ENCODE results near the gene KRT5. TPM values are rescaled to one million over a fixed set of nuclear protein-coding genes. Genes with fewer than 3 reads are reported as not detected.

KRT5 gene
- total and polyA plus RNA-seq, 2 of the 13 experiments (the other 11 are each of a cell fraction or from before 2014, with no cell fraction given) = 0.08 TPM; not detected in 1

DNA sequence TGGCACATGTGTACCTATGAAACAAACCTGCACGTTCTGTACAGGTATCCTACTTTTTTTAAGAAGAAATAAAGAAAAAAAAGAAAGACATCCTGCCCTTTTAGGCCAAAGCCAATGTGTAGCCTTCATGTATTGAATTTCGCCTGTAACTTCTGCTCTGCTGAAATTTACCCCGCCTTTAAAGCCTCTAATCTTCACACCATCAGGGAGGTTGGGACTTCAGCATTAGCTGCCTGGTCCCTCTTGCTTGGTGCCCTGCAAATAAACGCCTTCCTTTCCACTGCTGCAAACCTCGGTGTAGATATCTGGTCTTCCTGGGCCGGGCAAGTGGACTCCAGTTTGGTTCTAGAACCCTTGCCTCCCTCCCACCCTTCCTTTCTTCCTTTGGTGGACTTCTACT, 35.4 kb upstream of the KRT5 start:
- FAIRE-seq = no peak
- Histone ChIP-seq H3K27me3 (ENCODE audit: control insufficient read depth in 1 of 2, insufficient read depth in 2 of 2, low read length in 2 of 2) (peaks cover 1 to 52% of the 10 kb centered on the region in 2 experiments; a peak in 3 of 5 replicates), H3K9me3 (ENCODE audit: low read length) (no peaks in the 10 kb centered on the region), H3K79me2 (ENCODE audit: insufficient read depth, low read length) (no peaks in the 10 kb centered on the region), H3K4me3 (replicated peaks in 1 of 3; ENCODE audit: insufficient read depth in 1 of 3, low read depth in 2 of 3, low read length in 3 of 3) (no peak overlapping the region), H3K9ac (ENCODE audit: insufficient read depth, low read depth, low read length) (no peak overlapping the region), H4K20me1 (ENCODE audit: insufficient read depth, low read length) (no peaks in the 10 kb centered on the region), H3K36me3 (replicated peaks in 1 of 2; ENCODE audit: control insufficient read depth in 1 of 2, insufficient read depth in 2 of 2, low read length in 2 of 2) (no peaks in the 10 kb centered on the region), H3K27ac (ENCODE audit: extremely low read length, insufficient read depth, low read length) (no peak overlapping the region), H2AFZ (ENCODE audit: low read length) (no peak overlapping the region), H3K4me1 (ENCODE audit: insufficient read depth, low read length) (no peaks in the 10 kb centered on the region), H3K4me2 (ENCODE audit: low read depth, low read length) (no peak overlapping the region)
- ATAC-seq = no peak
- TF ChIP-seq FLYWCH1 (CRISPR knock-in tag; IDR thresholded peaks at IDR 0.05) (no peak), ZNF713 (CRISPR knock-in tag; IDR thresholded peaks at IDR 0.05) (no peak), ZNF546 (CRISPR knock-in tag; conservative IDR thresholded peaks at IDR 0.05) (no peak), ZNF343 (CRISPR knock-in tag; IDR thresholded peaks at IDR 0.05) (no peak), PCBP1 (IDR thresholded peaks at IDR 0.05; ENCODE audit: borderline replicate concordance, low read depth, low read length) (no peak), ZNF598 (CRISPR knock-in tag; IDR thresholded peaks at IDR 0.05; ENCODE audit: borderline replicate concordance) (no peak), HNRNPL (IDR thresholded peaks at IDR 0.05; ENCODE audit: low read depth, low read length) (no peak), NCOR1 (IDR thresholded peaks at IDR 0.05; ENCODE audit: borderline replicate concordance, low read length) (no peak), ZSCAN29 (CRISPR knock-in tag; conservative IDR thresholded peaks at IDR 0.05) (no peak), SP140L (CRISPR knock-in tag; IDR thresholded peaks at IDR 0.05; ENCODE audit: borderline replicate concordance) (no peak), GATAD2A (CRISPR knock-in tag; IDR thresholded peaks at IDR 0.05) (no peak), ZNF382 (CRISPR knock-in tag; IDR thresholded peaks at IDR 0.05; ENCODE audit: borderline replicate concordance) (no peak)
- TF ChIP-seq, protein P1, sequence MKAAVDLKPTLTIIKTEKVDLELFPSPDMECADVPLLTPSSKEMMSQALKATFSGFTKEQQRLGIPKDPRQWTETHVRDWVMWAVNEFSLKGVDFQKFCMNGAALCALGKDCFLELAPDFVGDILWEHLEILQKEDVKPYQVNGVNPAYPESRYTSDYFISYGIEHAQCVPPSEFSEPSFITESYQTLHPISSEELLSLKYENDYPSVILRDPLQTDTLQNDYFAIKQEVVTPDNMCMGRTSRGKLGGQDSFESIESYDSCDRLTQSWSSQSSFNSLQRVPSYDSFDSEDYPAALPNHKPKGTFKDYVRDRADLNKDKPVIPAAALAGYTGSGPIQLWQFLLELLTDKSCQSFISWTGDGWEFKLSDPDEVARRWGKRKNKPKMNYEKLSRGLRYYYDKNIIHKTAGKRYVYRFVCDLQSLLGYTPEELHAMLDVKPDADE (CRISPR knock-in tag; IDR thresholded peaks at IDR 0.05) = no peak
- TF ChIP-seq, protein P2, sequence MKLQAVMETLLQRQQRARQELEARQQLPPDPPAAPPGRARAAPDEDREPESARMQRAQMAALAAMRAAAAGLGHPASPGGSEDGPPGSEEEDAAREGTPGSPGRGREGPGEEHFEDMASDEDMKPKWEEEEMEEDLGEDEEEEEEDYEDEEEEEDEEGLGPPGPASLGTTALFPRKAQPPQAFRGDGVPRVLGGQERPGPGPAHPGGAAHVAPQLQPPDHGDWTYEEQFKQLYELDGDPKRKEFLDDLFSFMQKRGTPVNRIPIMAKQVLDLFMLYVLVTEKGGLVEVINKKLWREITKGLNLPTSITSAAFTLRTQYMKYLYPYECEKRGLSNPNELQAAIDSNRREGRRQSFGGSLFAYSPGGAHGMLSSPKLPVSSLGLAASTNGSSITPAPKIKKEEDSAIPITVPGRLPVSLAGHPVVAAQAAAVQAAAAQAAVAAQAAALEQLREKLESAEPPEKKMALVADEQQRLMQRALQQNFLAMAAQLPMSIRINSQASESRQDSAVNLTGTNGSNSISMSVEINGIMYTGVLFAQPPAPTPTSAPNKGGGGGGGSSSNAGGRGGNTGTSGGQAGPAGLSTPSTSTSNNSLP (IDR thresholded peaks at IDR 0.05; ENCODE audit: low read depth, low read length) = no peak
- TF ChIP-seq, protein P3, sequence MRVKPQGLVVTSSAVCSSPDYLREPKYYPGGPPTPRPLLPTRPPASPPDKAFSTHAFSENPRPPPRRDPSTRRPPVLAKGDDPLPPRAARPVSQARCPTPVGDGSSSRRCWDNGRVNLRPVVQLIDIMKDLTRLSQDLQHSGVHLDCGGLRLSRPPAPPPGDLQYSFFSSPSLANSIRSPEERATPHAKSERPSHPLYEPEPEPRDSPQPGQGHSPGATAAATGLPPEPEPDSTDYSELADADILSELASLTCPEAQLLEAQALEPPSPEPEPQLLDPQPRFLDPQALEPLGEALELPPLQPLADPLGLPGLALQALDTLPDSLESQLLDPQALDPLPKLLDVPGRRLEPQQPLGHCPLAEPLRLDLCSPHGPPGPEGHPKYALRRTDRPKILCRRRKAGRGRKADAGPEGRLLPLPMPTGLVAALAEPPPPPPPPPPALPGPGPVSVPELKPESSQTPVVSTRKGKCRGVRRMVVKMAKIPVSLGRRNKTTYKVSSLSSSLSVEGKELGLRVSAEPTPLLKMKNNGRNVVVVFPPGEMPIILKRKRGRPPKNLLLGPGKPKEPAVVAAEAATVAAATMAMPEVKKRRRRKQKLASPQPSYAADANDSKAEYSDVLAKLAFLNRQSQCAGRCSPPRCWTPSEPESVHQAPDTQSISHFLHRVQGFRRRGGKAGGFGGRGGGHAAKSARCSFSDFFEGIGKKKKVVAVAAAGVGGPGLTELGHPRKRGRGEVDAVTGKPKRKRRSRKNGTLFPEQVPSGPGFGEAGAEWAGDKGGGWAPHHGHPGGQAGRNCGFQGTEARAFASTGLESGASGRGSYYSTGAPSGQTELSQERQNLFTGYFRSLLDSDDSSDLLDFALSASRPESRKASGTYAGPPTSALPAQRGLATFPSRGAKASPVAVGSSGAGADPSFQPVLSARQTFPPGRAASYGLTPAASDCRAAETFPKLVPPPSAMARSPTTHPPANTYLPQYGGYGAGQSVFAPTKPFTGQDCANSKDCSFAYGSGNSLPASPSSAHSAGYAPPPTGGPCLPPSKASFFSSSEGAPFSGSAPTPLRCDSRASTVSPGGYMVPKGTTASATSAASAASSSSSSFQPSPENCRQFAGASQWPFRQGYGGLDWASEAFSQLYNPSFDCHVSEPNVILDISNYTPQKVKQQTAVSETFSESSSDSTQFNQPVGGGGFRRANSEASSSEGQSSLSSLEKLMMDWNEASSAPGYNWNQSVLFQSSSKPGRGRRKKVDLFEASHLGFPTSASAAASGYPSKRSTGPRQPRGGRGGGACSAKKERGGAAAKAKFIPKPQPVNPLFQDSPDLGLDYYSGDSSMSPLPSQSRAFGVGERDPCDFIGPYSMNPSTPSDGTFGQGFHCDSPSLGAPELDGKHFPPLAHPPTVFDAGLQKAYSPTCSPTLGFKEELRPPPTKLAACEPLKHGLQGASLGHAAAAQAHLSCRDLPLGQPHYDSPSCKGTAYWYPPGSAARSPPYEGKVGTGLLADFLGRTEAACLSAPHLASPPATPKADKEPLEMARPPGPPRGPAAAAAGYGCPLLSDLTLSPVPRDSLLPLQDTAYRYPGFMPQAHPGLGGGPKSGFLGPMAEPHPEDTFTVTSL (CRISPR knock-in tag; IDR thresholded peaks at IDR 0.05; ENCODE audit: borderline replicate concordance) = no peak
- BruUV-seq (replicated peaks) = no TSS peak
- 3% methylated on average over 6 of the region's 6 CpGs for WGBS (ENCODE audit: low lambda C conversion rate)
- intact Hi-C loops (cut with micrococcal nuclease; ENCODE audit: unreplicated experiment) = no loop called here
- ChIA-PET CTCF (ENCODE audit: low intra/inter-chr PET ratio, low total read pairs) (no interaction called here), POLR2A (no interaction called here)
- no peak for DNase-seq (ENCODE audit: low spot score)
- in situ Hi-C loops (cut with HindIII; ENCODE audit: extremely low pct_ligation_motif_present, low pct_unique_long_range_greater_than_20kb) = no loop called here
